Vagina (tissue), 2 donors: ENCODE data around the gene THTPA. TPM values are rescaled to one million over a fixed set of nuclear protein-coding genes. Genes with fewer than 3 reads are reported as not detected.

Source experiments
- DNase-seq, 2 donors: peaks; one replicate each; pipeline ENCODE4 v3.0.0-alpha.2; 2017; ENCODE audit errors: extremely low spot score in 2 of 2
- H3K27ac ChIP-seq: fragments of 200-600 bp; sonication (generic); one replicate; pipeline ENCODE4 v1.5.1; 2019
- H3K27me3 ChIP-seq: fragments of 200-600 bp; sonication (generic); one replicate; pipeline ENCODE4 v1.5.1; 2019
- H3K36me3 ChIP-seq, 2 donors: fragments of 200-600 bp; sonication (generic); one replicate each; pipeline ENCODE4 v1.5.1; 2017 to 2019
- H3K4me1 ChIP-seq: fragments of 200-600 bp; sonication (generic); one replicate; pipeline ENCODE4 v1.5.1; 2019
- H3K4me3 ChIP-seq, 2 donors: fragments of 200-600 bp; sonication (generic); 1 replicate in 1 of 2; 2 replicates in 1 of 2; pipeline ENCODE4 v1.5.1; 2016 to 2019
- H3K9me3 ChIP-seq: fragments of 200-600 bp; sonication (generic); one replicate; pipeline ENCODE4 v1.5.1; 2019
- CTCF ChIP-seq, 3 experiments: fragments of 450-650 bp in 2 of 3; fragments of 200-600 bp in 1 of 3; sonication (generic) in 1 of 3; IDR thresholded peaks; one replicate each; pipeline ENCODE4 v1.5.1; 2017 to 2019; ENCODE audit warnings: antibody characterized with exemption in 3 of 3, mild to moderate bottlenecking in 2 of 3, moderate library complexity in 2 of 3
- POLR2A ChIP-seq, 2 donors: fragments of 450-650 bp; IDR thresholded peaks; one replicate each; pipeline ENCODE4 v1.6.1; 2017; ENCODE audit warnings: antibody characterized with exemption in 2 of 2, mild to moderate bottlenecking in 2 of 2, moderate library complexity in 2 of 2
- POLR2AphosphoS5 ChIP-seq, 2 donors: sonication (generic); formaldehyde crosslinking; IDR thresholded peaks; one replicate each; pipeline ENCODE4 v1.9.0; 2017; ENCODE audit warnings: antibody characterized with exemption in 2 of 2, mild to moderate bottlenecking in 2 of 2, low read depth in 1 of 2; ENCODE audit not compliant: insufficient read depth in 1 of 2
- intact Hi-C: fragments of 100-400 bp; cut with DNase I; formaldehyde crosslinking; loops from one replicate; pipeline ENCODE4 v1.15.1; 2023
- total RNA-seq: library from RNA; depleted of rRNA; stranded (reverse); fragments of >200 nt; gene quantifications from one replicate; pipeline ENCODE4 v1.2.3, GENCODE V29; 2016

The THTPA gene
- 15.0 TPM for total RNA-seq

- H3K27me3 ChIP-seq = no peaks in the 10 kb centered on the region
- H3K9me3 ChIP-seq = no peaks in the 10 kb centered on the region
- intact Hi-C loops = no loop called here
- H3K4me1 ChIP-seq = peaks cover 35% of the 10 kb centered on the region
- TF ChIP-seq POLR2AphosphoS5 (IDR thresholded peaks at IDR 0.05; ENCODE audit: insufficient read depth in 1 of 2, low read depth in 1 of 2) = peak; percentile 80 to 91
- no peak for TF ChIP-seq CTCF (IDR thresholded peaks at IDR 0.05)
- no peak for TF ChIP-seq POLR2A (IDR thresholded peaks at IDR 0.05)
- DNase-seq = no peak
- H3K4me3 ChIP-seq = peak within 1 kb of the TSS; percentile 60 to 74
- peak within 1 kb of the TSS; percentile 75 for H3K27ac ChIP-seq
- H3K36me3 ChIP-seq = peaks cover 0 to 24% of the 10 kb centered on the region in 2 donors
Measured at GRCh38 chr14:23555882-23556699, at the start of gene THTPA. Gene THTPA (plus strand): TSS chr14:23556271. CDS start chr14:23556758, 487 bp downstream.

GRCh38 chr14:23512156-23512555, 43.9 kb upstream of the THTPA start:
- no peak for DNase-seq
- Histone ChIP-seq H3K9me3 (no peaks in the 10 kb centered on the region), H3K36me3 (no peaks in the 10 kb centered on the region), H3K27ac (no peak overlapping the region), H3K27me3 (no peaks in the 10 kb centered on the region), H3K4me3 (peak overlapping the region in 1 of 2 donors; percentile 9), H3K4me1 (no peaks in the 10 kb centered on the region)
- TF ChIP-seq POLR2A (IDR thresholded peaks at IDR 0.05) (no peak), POLR2AphosphoS5 (IDR thresholded peaks at IDR 0.05; ENCODE audit: insufficient read depth in 1 of 2, low read depth in 1 of 2) (no peak), CTCF (IDR thresholded peaks at IDR 0.05) (no peak)
- intact Hi-C loops = no loop called here

- intact Hi-C loops = no loop called here
- Histone ChIP-seq H3K27me3 (no peaks in the 10 kb centered on the region), H3K4me1 (no peaks in the 10 kb centered on the region), H3K27ac (no peak overlapping the region), H3K9me3 (no peaks in the 10 kb centered on the region), H3K4me3 (no peak overlapping the region), H3K36me3 (no peaks in the 10 kb centered on the region)
- no peak for DNase-seq
- TF ChIP-seq CTCF (IDR thresholded peaks at IDR 0.05) = no peak
- no peak for TF ChIP-seq POLR2A (IDR thresholded peaks at IDR 0.05)
- TF ChIP-seq POLR2AphosphoS5 (IDR thresholded peaks at IDR 0.05; ENCODE audit: insufficient read depth in 1 of 2, low read depth in 1 of 2) = no peak
Measured at GRCh38 chr14:23513005-23513817, 42.9 kb upstream of the THTPA start.

GRCh38 chr14:23513818-23514643, 42.0 kb upstream of the THTPA start:
- Histone ChIP-seq H3K4me3 (no peak overlapping the region), H3K27me3 (no peaks in the 10 kb centered on the region), H3K27ac (no peak overlapping the region), H3K9me3 (no peaks in the 10 kb centered on the region), H3K4me1 (no peaks in the 10 kb centered on the region), H3K36me3 (no peaks in the 10 kb centered on the region)
- TF ChIP-seq POLR2A (IDR thresholded peaks at IDR 0.05) (no peak), CTCF (IDR thresholded peaks at IDR 0.05) (no peak), POLR2AphosphoS5 (IDR thresholded peaks at IDR 0.05; ENCODE audit: insufficient read depth in 1 of 2, low read depth in 1 of 2) (no peak)
- DNase-seq = no peak
- intact Hi-C loops = no loop called here
